HG03558 (cell line): ENCODE measurements around the gene PPP1R12C.

ENCODE experiments used
- ATAC-seq: cut with Tn5 transposase; IDR thresholded peaks from one replicate; pipeline ENCODE4 v1.9.1; 2021; ENCODE audit warnings: moderate number of reproducible peaks; ENCODE audit not compliant: unreplicated experiment; ENCODE audit errors: extremely low read depth

The PPP1R12C gene

GRCh38 chr19:55056827-55057226, 60.6 kb downstream of the PPP1R12C start:
- no peak for ATAC-seq

- no peak for ATAC-seq
Observed at GRCh38 chr19:55053735-55054134, 63.7 kb downstream of the PPP1R12C start.

GRCh38 chr19:55050749-55051532, 66.5 kb downstream of the PPP1R12C start:
- ATAC-seq, result no peak

GRCh38 chr19:55048446-55048845, 69.0 kb downstream of the PPP1R12C start:
- no peak for ATAC-seq

- ATAC-seq, result no peak
Observed at GRCh38 chr19:55047951-55048350, 69.5 kb downstream of the PPP1R12C start.

- no peak for ATAC-seq
Observed at GRCh38 chr19:55046975-55047622, 70.3 kb downstream of the PPP1R12C start.

- no peak for ATAC-seq
Observed at GRCh38 chr19:55044771-55045716, 72.4 kb downstream of the PPP1R12C start.

- no peak for ATAC-seq
Observed at GRCh38 chr19:55044286-55044685, 73.2 kb downstream of the PPP1R12C start.

GRCh38 chr19:55042688-55043087, 74.7 kb downstream of the PPP1R12C start:
- no peak for ATAC-seq

GRCh38 chr19:55042344-55042678, 75.1 kb downstream of the PPP1R12C start:
- ATAC-seq, result no peak

GRCh38 chr19:55041627-55042343, 75.7 kb downstream of the PPP1R12C start:
- ATAC-seq, result no peak

GRCh38 chr19:55041244-55041626, 76.2 kb downstream of the PPP1R12C start:
- no peak for ATAC-seq
